ENCODE measurements around the gene GCK.

The GCK gene

DNA sequence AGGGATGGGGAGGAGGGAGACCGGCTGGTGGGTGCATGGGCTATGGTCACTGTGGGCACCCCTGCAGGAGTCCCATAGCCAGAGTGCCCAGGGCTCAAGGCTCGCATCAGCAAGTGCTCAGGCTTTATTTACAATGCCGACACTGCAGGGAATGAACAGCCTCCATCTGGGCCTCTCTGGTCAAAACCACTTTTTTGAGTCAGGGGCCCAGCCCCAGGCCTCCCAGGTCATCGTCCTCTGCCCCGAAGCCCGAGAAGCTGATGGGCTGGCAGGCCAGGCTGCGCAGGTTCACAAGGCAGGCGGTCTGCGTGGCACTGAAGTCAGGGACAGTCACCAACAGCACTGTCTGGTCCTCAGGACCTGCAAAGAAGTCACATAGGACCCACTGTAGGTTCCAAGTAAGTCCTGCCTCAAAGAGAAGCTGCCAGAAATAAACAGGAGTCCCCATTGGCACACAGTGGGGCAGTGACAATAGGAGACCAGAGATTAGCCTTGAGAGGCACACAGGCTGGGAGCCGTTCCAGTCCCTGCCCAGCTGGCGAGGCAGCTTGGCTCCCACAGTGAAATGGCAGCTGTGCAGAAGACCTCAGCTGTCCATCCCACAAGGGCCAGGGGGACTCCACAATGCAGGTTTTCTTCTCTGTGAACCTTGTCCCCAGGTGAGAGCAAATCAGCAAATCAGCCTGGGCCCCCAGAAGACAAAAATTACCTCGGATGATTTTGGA is 74.5 kb downstream of the GCK start:
- DNase-seq = no peak

DNA sequence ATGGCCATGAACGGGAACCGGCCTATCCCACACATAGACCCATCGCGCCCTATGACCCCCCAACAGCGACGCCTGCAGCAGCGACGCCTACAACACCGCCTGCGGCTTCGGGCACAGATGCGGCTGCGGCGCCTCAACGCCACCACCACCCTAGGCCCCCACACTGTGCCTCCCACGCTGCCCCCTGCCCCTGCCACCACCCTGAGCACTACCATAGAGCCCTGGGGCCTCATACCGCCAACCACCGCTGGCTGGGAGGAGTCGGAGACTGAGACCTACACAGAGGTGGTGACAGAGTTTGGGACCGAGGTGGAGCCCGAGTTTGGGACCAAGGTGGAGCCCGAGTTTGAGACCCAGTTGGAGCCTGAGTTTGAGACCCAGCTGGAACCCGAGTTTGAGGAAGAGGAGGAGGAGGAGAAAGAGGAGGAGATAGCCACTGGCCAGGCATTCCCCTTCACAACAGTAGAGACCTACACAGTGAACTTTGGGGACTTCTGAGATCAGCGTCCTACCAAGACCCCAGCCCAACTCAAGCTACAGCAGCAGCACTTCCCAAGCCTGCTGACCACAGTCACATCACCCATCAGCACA is 75.4 kb downstream of the GCK start:
- DNase-seq = no peak

GRCh38 chr7:44112997-44113763 is 76.1 kb downstream of the GCK start:
- no peak for DNase-seq

GRCh38 chr7:44112231-44112996 is 76.8 kb downstream of the GCK start:
- DNase-seq = no peak

DNA sequence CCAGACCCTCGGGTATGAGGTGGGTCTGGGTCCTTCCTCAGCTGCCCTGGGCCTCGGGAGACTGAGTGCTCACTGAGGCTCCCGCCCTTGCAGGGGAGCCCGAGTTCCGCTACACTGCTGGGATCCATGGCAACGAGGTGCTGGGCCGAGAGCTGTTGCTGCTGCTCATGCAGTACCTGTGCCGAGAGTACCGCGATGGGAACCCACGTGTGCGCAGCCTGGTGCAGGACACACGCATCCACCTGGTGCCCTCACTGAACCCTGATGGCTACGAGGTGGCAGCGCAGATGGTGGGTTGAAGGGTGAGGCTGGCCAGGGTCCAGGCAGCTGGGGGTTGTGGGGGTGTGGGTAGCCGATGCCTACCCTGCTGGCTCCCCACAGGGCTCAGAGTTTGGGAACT is 77.5 kb downstream of the GCK start:
- no peak for DNase-seq

DNA sequence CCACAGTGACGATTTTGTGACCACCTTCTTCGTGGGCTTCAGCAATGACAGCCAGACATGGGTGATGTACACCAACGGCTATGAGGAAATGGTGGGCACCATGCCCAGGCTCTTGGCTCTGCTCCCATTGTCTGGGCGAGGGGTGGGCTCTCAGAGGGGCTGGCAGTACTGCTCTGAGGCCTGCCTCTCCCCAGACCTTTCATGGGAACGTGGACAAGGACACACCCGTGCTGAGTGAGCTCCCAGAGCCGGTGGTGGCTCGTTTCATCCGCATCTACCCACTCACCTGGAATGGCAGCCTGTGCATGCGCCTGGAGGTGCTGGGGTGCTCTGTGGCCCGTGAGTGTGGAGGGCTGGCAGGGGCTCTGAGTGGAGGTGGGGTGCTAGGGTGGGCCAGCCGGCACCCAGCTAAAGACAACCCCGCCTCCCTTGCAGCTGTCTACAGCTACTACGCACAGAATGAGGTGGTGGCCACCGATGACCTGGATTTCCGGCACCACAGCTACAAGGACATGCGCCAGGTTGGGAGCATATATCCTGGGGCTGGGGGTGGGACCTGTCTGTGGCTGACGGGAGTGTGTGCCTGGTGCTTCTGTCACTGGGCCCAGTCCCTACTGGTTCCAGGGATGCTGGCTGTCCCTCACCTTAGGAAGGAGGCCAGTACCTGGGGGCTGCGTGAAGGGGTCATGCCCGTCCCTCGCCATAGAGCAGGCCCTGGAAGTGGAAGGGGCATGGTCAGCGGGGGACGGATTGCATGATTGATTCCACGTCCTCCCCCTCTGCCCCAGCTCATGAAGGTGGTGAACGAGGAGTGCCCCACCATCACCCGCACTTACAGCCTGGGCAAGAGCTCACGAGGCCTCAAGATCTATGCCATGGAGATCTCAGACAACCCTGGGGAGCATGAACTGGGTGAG is 78.3 kb downstream of the GCK start:
- no peak for DNase-seq

DNA sequence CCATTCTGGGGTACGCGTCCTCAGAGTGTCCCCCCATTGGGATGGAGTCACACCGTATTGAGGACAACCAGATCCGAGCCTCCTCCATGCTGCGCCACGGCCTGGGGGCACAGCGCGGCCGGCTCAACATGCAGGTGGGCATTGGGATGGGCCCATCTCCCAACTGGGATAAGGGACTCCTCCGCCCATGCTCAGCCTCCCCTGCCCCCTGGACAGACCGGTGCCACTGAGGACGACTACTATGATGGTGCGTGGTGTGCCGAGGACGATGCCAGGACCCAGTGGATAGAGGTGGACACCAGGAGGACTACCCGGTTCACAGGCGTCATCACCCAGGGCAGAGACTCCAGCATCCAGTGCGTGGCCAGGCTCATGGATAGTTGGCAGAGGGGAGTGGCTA is 79.2 kb downstream of the GCK start:
- no peak for DNase-seq

- DNase-seq = no peak
Measured at GRCh38 chr7:44108768-44109750, 80.2 kb downstream of the GCK start.

DNA sequence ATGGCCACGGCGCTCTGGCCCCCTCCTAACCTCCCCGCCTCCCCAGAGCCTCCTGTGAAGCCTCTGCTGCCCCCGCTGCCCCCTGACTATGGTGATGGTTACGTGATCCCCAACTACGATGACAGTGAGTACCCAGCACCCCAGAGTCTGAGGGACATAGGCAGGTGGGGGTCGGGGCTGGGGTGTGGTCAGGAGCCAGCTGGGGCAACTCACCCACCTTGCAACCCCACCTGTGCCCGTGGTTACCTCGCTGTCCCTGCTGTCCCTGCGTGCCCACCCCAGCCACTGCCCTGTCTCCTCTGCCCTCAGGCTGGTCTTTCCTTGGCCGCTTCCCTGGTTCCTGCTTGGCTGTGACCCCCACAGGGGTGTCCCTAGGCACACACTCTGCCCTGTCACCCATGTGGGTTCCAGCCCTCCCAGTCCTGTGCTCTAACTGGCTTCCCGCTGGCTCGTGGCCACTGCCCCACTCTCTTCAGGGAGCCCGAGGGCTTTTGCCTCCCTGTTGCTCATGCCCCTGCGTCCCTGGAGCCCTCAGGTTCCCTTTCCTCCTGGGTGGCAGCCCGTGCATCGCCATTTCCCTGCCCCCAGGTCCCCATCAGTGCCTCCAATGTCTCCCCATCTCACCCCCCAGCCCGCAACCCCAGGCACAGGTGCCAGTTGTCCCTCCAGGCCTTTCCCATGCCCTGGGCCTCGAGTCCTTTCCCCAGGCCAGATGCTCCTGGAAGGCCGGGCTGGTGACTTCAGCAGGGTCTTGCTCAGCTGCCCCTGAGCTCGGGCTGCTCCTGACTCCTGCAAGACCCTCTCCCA is 81.1 kb downstream of the GCK start:
- DNase-seq = no peak

DNA sequence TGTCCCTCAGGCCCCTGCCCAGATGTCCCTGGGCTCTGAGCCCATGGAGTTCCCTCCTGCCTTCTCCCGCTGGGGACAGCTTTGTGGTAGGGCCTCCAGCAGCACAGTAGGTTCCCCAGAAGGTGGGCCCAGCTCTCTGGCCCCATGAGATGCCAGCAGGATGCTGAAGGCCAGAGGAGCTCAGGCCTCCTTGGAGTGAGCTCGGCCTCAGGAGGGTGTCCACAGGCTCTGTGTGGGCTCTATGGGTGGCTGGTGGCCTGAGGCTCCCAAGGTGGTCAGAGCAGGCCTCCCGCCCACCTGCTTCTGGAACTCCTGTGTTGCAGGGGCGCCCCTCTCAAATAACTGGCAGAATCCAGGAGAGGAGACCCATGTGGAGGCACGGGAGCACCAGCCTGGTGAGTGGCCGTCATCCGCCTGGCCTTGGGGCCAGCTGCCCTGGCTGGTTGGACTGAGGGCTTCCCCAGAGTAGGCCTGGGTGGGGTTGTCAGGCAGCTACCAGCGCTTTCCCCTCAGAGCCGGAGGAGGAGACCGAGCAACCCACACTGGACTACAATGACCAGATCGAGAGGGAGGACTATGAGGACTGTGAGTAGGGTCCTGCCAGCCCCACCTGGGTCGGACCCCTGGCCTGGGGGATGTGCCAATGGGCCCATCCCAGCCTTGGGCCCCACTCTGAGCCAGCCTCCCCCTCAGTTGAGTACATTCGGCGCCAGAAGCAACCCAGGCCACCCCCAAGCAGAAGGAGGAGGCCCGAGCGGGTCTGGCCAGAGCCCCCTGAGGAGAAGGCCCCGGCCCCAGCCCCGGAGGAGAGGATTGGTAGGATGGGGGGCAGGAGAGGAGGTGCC is 81.9 kb downstream of the GCK start:
- no peak for DNase-seq

DNA sequence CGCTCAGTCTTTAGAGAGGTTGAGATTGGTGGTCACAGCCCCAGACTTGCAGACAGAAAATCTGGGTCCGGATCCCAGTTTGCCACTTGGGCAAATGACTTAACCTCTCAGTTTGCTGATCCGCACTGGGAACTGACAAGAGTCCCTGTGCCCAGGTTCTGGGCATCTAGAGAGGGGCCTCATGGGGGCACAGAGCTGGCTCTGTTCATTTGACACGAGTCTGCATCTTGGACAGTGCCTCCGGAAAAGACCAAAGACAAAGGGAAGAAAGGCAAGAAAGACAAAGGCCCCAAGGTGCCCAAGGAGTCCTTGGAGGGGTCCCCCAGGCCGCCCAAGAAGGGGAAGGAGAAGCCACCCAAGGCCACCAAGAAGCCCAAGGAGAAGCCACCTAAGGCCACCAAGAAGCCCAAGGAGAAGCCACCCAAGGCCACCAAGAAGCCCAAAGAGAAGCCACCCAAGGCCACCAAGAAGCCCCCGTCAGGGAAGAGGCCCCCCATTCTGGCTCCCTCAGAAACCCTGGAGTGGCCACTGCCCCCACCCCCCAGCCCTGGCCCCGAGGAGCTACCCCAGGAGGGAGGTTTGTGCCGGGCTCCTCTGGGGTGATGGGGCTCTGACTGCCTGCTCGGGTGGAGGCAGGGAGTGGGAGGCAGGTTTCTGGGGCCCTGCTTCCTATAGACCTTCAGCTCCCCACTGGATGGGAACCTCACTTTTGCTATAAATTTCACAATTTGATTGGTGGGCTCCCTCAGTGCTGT is 82.8 kb downstream of the GCK start:
- DNase-seq = no peak

- peak in 1 of 2 experiments; percentile 17 for DNase-seq
Measured at GRCh38 chr7:44105832-44106231, 83.4 kb downstream of the GCK start.

- no peak for DNase-seq
Measured at GRCh38 chr7:44104860-44105771, 84.1 kb downstream of the GCK start.

GRCh38 chr7:44103923-44104859 is 85.0 kb downstream of the GCK start, which contains the start of gene AEBP1:
AEBP1 (plus strand) TSS chr7:44104345; CDS start chr7:44104666, 321 bp downstream.
- peak; percentile 20 to 29 for DNase-seq

DNA sequence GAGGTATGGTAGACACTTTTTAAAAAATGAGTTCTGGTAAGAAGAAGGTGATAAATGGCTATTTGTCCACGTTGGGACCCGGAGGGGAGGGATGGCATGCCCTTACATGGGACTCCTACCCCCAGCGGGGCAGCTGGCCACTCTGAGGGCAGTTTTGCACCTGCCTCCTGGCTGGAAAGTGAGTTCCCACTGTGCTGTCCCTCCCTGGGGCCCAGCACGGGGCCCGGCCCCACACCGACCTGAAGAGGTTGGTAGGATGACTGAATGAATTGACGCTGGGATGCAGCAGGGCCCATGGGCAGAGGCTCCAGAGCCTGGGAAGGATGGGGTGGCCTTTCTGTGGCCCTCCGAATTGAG is 85.7 kb downstream of the GCK start:
- DNase-seq = no peak

Data from Kasumi-1 (cell line).